T1000 (cell line): Measurements from ENCODE around the gene SPATA13.

Source experiments
- DNase-seq: peaks from one replicate; lab custom pipeline; 2025; ENCODE audit warnings: mixed read lengths; lab: John Stamatoyannopoulos, UW

Gene SPATA13

GRCh38 chr13:24167666-24168391 lies 7.3 kb downstream of the SPATA13 start:
- no peak for DNase-seq

- DNase-seq, result no peak
These were observed 7.9 kb downstream of the SPATA13 start for GRCh38 chr13:24168392-24168750.

- no peak for DNase-seq
These were observed 8.5 kb downstream of the SPATA13 start for GRCh38 chr13:24168979-24169378.

GRCh38 chr13:24172071-24172470 lies 11.6 kb downstream of the SPATA13 start:
- DNase-seq, result no peak

GRCh38 chr13:24173795-24174194 lies 13.3 kb downstream of the SPATA13 start:
- no peak for DNase-seq

GRCh38 chr13:24175847-24176246 lies 15.3 kb downstream of the SPATA13 start:
- no peak for DNase-seq

- no peak for DNase-seq
These were observed 16.0 kb downstream of the SPATA13 start for GRCh38 chr13:24176351-24177101.

- no peak for DNase-seq
These were observed 18.4 kb downstream of the SPATA13 start for GRCh38 chr13:24178847-24179485.

GRCh38 chr13:24179486-24179850 lies 18.9 kb downstream of the SPATA13 start:
- DNase-seq, result no peak

- no peak for DNase-seq
These were observed 20.3 kb downstream of the SPATA13 start for GRCh38 chr13:24180750-24181377.

- DNase-seq, result no peak
These were observed 21.6 kb downstream of the SPATA13 start for GRCh38 chr13:24181991-24182702.

- DNase-seq, result no peak
These were observed 22.2 kb downstream of the SPATA13 start for GRCh38 chr13:24182703-24183081.

- DNase-seq, result no peak
These were observed 23.2 kb downstream of the SPATA13 start for GRCh38 chr13:24183741-24184182.

- DNase-seq, result no peak
These were observed 23.8 kb downstream of the SPATA13 start for GRCh38 chr13:24184265-24184841.

- DNase-seq, result no peak
These were observed 24.4 kb downstream of the SPATA13 start for GRCh38 chr13:24184882-24185281.

- DNase-seq, result no peak
These were observed 25.2 kb downstream of the SPATA13 start for GRCh38 chr13:24185591-24186232.

- DNase-seq, result no peak
These were observed 26.7 kb downstream of the SPATA13 start for GRCh38 chr13:24187185-24187584.

- DNase-seq, result no peak
These were observed 31.7 kb downstream of the SPATA13 start for GRCh38 chr13:24192057-24192810.

- DNase-seq, result no peak
These were observed 32.3 kb downstream of the SPATA13 start for GRCh38 chr13:24192811-24193162.

GRCh38 chr13:24194447-24194846 lies 33.9 kb downstream of the SPATA13 start:
- no peak for DNase-seq
